HepG2 (cell line): ENCODE data around the gene RAB36. TPM values are rescaled to one million over a fixed set of nuclear protein-coding genes. Genes with fewer than 3 reads are reported as not detected.

Experiments
- ATAC-seq: fragments of 200-7000 bp; cut with Tn5 transposase; 3 replicates; pipeline ENCODE4 v1.9.1; 2020; ENCODE audit warnings: mild to moderate bottlenecking, moderate library complexity
- BruUV-seq: library from RNA; stranded (reverse); fragments of 400-500 nt; replicated peaks from 2 replicates; lab custom pipeline; 2021; lab: Mats Ljungman, UMichigan
- CTCF ChIA-PET: fragments of 300-600 bp; formaldehyde crosslinking; extraction: SDS; loops from one replicate; lab custom pipeline; 2021; ENCODE audit warnings: low total read pairs, inconsistent platforms, low intra/inter-chr PET ratio; lab: Yijun Ruan, JAX
- POLR2A ChIA-PET: fragments of 350-600 bp; sonication (Branson Sonifier 250); formaldehyde crosslinking; loops from one replicate; lab custom pipeline; 2020; ENCODE audit warnings: antibody characterized with exemption, inconsistent platforms; lab: Yijun Ruan, JAX
- DNase-seq: peaks from one replicate; pipeline ENCODE4 v3.0.0-alpha.2; 2015; ENCODE audit warnings: low spot score
- FAIRE-seq: peaks from 3 replicates; lab custom pipeline; 2011; peaks lifted over from hg19 to GRCh38; lab: Jason Lieb, UNC
- H2AFZ ChIP-seq: one replicate; pipeline ENCODE4 v1.6.1; 2011; ENCODE audit warnings: low read length, inconsistent platforms
- H3K27ac ChIP-seq: fragments of 300-600 bp; 3 replicates; pipeline ENCODE4 v1.8.0; 2011; ENCODE audit warnings: mixed run types, mild to moderate bottlenecking, mixed read lengths, low read length, inconsistent platforms; ENCODE audit not compliant: insufficient read depth; ENCODE audit errors: extremely low read length
- H3K27me3 ChIP-seq, 2 experiments: fragments of 200-600 bp in 1 of 2; 2 replicates in 1 of 2; 3 replicates in 1 of 2; pipeline versions ENCODE4 v1.6.0 to v1.8.0; 2011; ENCODE audit warnings: low read length in 2 of 2, mild to moderate bottlenecking in 2 of 2, moderate library complexity in 2 of 2, inconsistent platforms in 1 of 2; ENCODE audit not compliant: insufficient read depth in 2 of 2, control insufficient read depth in 1 of 2
- H3K36me3 ChIP-seq, 2 experiments: fragments of 200-600 bp in 1 of 2; replicated peaks in 1 of 2; 2 replicates in 1 of 2; 3 replicates in 1 of 2; pipeline versions ENCODE4 v1.5.1 to v1.8.0; 2011; ENCODE audit warnings: low read length in 2 of 2, inconsistent platforms in 1 of 2; ENCODE audit not compliant: insufficient read depth in 2 of 2, control insufficient read depth in 1 of 2
- H3K4me1 ChIP-seq: 2 replicates; pipeline ENCODE4 v1.5.1; 2012; ENCODE audit warnings: low read length, inconsistent platforms; ENCODE audit not compliant: insufficient read depth
- H3K4me2 ChIP-seq: 2 replicates; pipeline ENCODE4 v1.6.0; 2011; ENCODE audit warnings: low read depth, low read length, inconsistent platforms
- H3K4me3 ChIP-seq, 3 experiments: fragments of 200-600 bp in 1 of 3; sonication (generic), shearing (Covaris generic) in 1 of 3; replicated peaks in 1 of 3; 2 replicates each; pipeline ENCODE4 v1.5.1; 2011 to 2016; ENCODE audit warnings: low read length in 3 of 3, inconsistent platforms in 2 of 3, low read depth in 2 of 3, mild to moderate bottlenecking in 2 of 3, control low read depth in 1 of 3, mixed read lengths in 1 of 3; ENCODE audit not compliant: insufficient read depth in 1 of 3
- H3K79me2 ChIP-seq: one replicate; pipeline ENCODE4 v1.6.1; 2011; ENCODE audit warnings: low read length, inconsistent platforms; ENCODE audit not compliant: insufficient read depth
- H3K9ac ChIP-seq: 2 replicates; pipeline ENCODE4 v1.6.0; 2011; ENCODE audit warnings: mild to moderate bottlenecking, low read depth, low read length, inconsistent platforms; ENCODE audit not compliant: insufficient read depth
- H3K9me3 ChIP-seq: 2 replicates; pipeline ENCODE4 v1.5.1; 2012; ENCODE audit warnings: mild to moderate bottlenecking, low read length
- H4K20me1 ChIP-seq: 2 replicates; pipeline ENCODE4 v1.6.0; 2011; ENCODE audit warnings: inconsistent platforms, mild to moderate bottlenecking, low read length, moderate library complexity; ENCODE audit not compliant: insufficient read depth
- CAMTA2 ChIP-seq: sonication (generic); formaldehyde crosslinking; IDR thresholded peaks from 2 replicates; pipeline ENCODE4 v1.4.0; 2020; ENCODE audit warnings: mild to moderate bottlenecking, missing genetic modification reagents, borderline replicate concordance
- HMGA1 ChIP-seq: sonication (generic); formaldehyde crosslinking; conservative IDR thresholded peaks from 2 replicates; pipeline ENCODE4 v1.4.0; 2020; ENCODE audit warnings: missing genetic modification reagents
- KLF15 ChIP-seq: sonication (generic); formaldehyde crosslinking; IDR thresholded peaks from 2 replicates; pipeline ENCODE4 v1.8.1; 2023; ENCODE audit warnings: borderline replicate concordance, mild to moderate bottlenecking, inconsistent platforms, missing genetic modification reagents, mixed read lengths
- NBN ChIP-seq: fragments of 450-650 bp; conservative IDR thresholded peaks from 2 replicates; pipeline ENCODE4 v1.6.1; 2017
- SALL1 ChIP-seq: sonication (generic); formaldehyde crosslinking; IDR thresholded peaks from 2 replicates; pipeline ENCODE4 v1.8.0; 2022; ENCODE audit warnings: mild to moderate bottlenecking, missing genetic modification reagents
- TSC22D2 ChIP-seq: sonication (generic); formaldehyde crosslinking; IDR thresholded peaks from 2 replicates; pipeline ENCODE4 v1.5.1; 2020; ENCODE audit warnings: missing genetic modification reagents, mild to moderate bottlenecking, borderline replicate concordance
- ZFP82 ChIP-seq: sonication (generic); formaldehyde crosslinking; IDR thresholded peaks from 2 replicates; pipeline ENCODE4 v1.5.1; 2020; ENCODE audit warnings: mild to moderate bottlenecking, missing genetic modification reagents, borderline replicate concordance
- ZNF121 ChIP-seq: sonication (generic); formaldehyde crosslinking; IDR thresholded peaks from 2 replicates; pipeline ENCODE4 v1.5.0; 2020; ENCODE audit warnings: mild to moderate bottlenecking, missing genetic modification reagents
- ZNF224 ChIP-seq: sonication (generic); formaldehyde crosslinking; IDR thresholded peaks from 2 replicates; pipeline ENCODE4 v1.5.0; 2020; ENCODE audit warnings: mild to moderate bottlenecking, missing genetic modification reagents
- ZNF317 ChIP-seq: sonication (generic); formaldehyde crosslinking; IDR thresholded peaks from 2 replicates; pipeline ENCODE4 v1.5.0; 2020; ENCODE audit warnings: mild to moderate bottlenecking, missing genetic modification reagents
- ZNF331 ChIP-seq: sonication (generic); formaldehyde crosslinking; IDR thresholded peaks from 2 replicates; pipeline ENCODE4 v1.4.0; 2020; ENCODE audit warnings: missing genetic modification reagents
- ZNF710 ChIP-seq: sonication (generic); formaldehyde crosslinking; IDR thresholded peaks from 2 replicates; pipeline ENCODE4 v1.5.0; 2020; ENCODE audit warnings: mild to moderate bottlenecking, missing genetic modification reagents, borderline replicate concordance
- ZNF780A ChIP-seq: sonication (generic); formaldehyde crosslinking; IDR thresholded peaks from 2 replicates; pipeline ENCODE4 v1.8.0; 2022; ENCODE audit warnings: mild to moderate bottlenecking, missing genetic modification reagents, moderate library complexity
- ZXDC ChIP-seq: sonication (generic); formaldehyde crosslinking; IDR thresholded peaks from 2 replicates; pipeline ENCODE4 v1.5.0; 2020; ENCODE audit warnings: mild to moderate bottlenecking, missing genetic modification reagents
- WGBS: methylation state at CpG from one replicate; pipeline ENCODE4 v1.1.6; 2017; ENCODE audit warnings: low lambda C conversion rate; 5-methylcytosine and 5-hydroxymethylcytosine counted together
- in situ Hi-C: cut with HindIII; loops from 2 replicates; pipeline ENCODE4 v1.10.0; 2017; ENCODE audit warnings: low pct_unique_long_range_greater_than_20kb; ENCODE audit not compliant: extremely low pct_ligation_motif_present
- intact Hi-C: fragments of 100-400 bp; cut with micrococcal nuclease; formaldehyde crosslinking; loops from one replicate; pipeline ENCODE4 v1.10.0; 2022; ENCODE audit not compliant: unreplicated experiment
- polyA plus RNA-seq, 8 experiments: library from polyadenylated mRNA; depleted of rRNA in 3 of 8; stranded (reverse) in 7 of 8; unstranded in 1 of 8; fragments of >200 nt; fragmentation: Illumina TruSeq in 4 of 8; extraction: Trizol in 4 of 8; gene quantifications; 2 replicates each; pipeline versions ENCODE4 v1.2.1 to v1.2.3, GENCODE V29; 2011 to 2016; ENCODE audit warnings: low read depth in 4 of 8, missing spikeins in 1 of 8, mixed read lengths in 1 of 8; ENCODE audit not compliant: insufficient read depth in 1 of 8
- total RNA-seq, 5 experiments: library from RNA; depleted of rRNA; stranded (reverse); fragments of >200 nt; fragmentation: Illumina TruSeq; extraction: Trizol; gene quantifications; 2 replicates each; pipeline ENCODE4 v1.2.3, GENCODE V29; 2016; ENCODE audit warnings: low read depth in 1 of 5

Gene RAB36
- total and polyA plus RNA-seq, 2 of the 13 experiments (the other 11 are each of a cell fraction or from before 2014, with no cell fraction given): 0.24 to 0.86 TPM

GRCh38 chr22:23144432-23144831 lies 845 bp upstream of the RAB36 start:
- in situ Hi-C loops (no loop called here), intact Hi-C loops (no loop called here)
- H3K27ac ChIP-seq: no peak overlapping the region
- peak overlapping the region in 2 of 3 experiments; percentile 23 to 48; a peak in 1 of 6 replicates for H3K4me3 ChIP-seq
- WGBS: 92% methylated on average over 4 of the region's 4 CpGs
- no TSS peak for BruUV-seq
- ChIA-PET CTCF (no interaction called here), POLR2A (interaction anchor here (1.1 to 1.6 kb wide), 5 partner anchors 10 to 184 kb away, joined by 3 to 12 read pairs (median 4); no protein-coding TSS in a partner anchor)
- peak overlapping the region; percentile 51 for H2AFZ ChIP-seq
- no peaks in the 10 kb centered on the region for H3K79me2 ChIP-seq
- no peaks in the 10 kb centered on the region for H4K20me1 ChIP-seq
- no peaks in the 10 kb centered on the region for H3K27me3 ChIP-seq
- peaks cover 88% of the 10 kb centered on the region for H3K4me1 ChIP-seq
- no peak for TF ChIP-seq ZFP82 (CRISPR knock-in tag)
- TF ChIP-seq ZNF121: peak; percentile 90
- TF ChIP-seq ZNF331 (CRISPR knock-in tag): no peak
- no peak for FAIRE-seq
- ATAC-seq: no peak
- 0 out of 2 replicates have a peak overlapping the region, but pooled peaks have one; percentile 16 for H3K9ac ChIP-seq
- DNase-seq: no peak
- H3K36me3 ChIP-seq: no peaks in the 10 kb centered on the region
- peak overlapping the region; percentile 81 for H3K4me2 ChIP-seq
- no peaks in the 10 kb centered on the region for H3K9me3 ChIP-seq

- WGBS: 32% methylated on average over 1 of the region's 2 CpGs
- ChIA-PET POLR2A (interaction anchor here (0.9 to 1.6 kb wide), 4 partner anchors 12 to 186 kb away, joined by 3 to 12 read pairs (median 4); no protein-coding TSS in a partner anchor), CTCF (no interaction called here)
- DNase-seq: no peak
- no peak for ATAC-seq
- Histone ChIP-seq H3K9ac (no peak overlapping the region), H3K27me3 (no peaks in the 10 kb centered on the region), H3K4me3 (no peak overlapping the region), H4K20me1 (no peaks in the 10 kb centered on the region), H3K27ac (no peak overlapping the region), H3K9me3 (no peaks in the 10 kb centered on the region), H3K4me2 (no peak overlapping the region), H2AFZ (no peak overlapping the region), H3K36me3 (no peaks in the 10 kb centered on the region), H3K79me2 (no peaks in the 10 kb centered on the region), H3K4me1 (peaks cover 91% of the 10 kb centered on the region)
- intact Hi-C loops: no loop called here
- no TSS peak for BruUV-seq
- in situ Hi-C loops: no loop called here
- FAIRE-seq: no peak
- TF ChIP-seq CAMTA2 (no peak), NBN (no peak), ZNF224 (no peak), HMGA1 (CRISPR knock-in tag) (no peak), ZNF710 (CRISPR knock-in tag) (no peak), TSC22D2 (CRISPR knock-in tag) (no peak), KLF15 (CRISPR knock-in tag) (no peak), ZNF780A (no peak), SALL1 (CRISPR knock-in tag) (no peak), ZXDC (no peak), ZNF317 (CRISPR knock-in tag) (no peak)
Measured at GRCh38 chr22:23145878-23146470, 697 bp downstream of the RAB36 start.
